WTC11 (cell line): Measurements from ENCODE around the gene MAMLD1. TPM values are rescaled to one million over a fixed set of nuclear protein-coding genes. Genes with fewer than 3 reads are reported as not detected.
A peak's percentile ranks its signal among the peaks of the same experiment; 100 is the strongest.

Experiments used
- ATAC-seq: fragments of 200-7000 bp; cut with Tn5 transposase; 2 replicates; pipeline ENCODE4 v1.10.0; 2021; ENCODE audit warnings: mild to moderate bottlenecking, moderate library complexity
- CTCF ChIA-PET: fragments of 300-600 bp; sonication (Branson Sonifier 250); formaldehyde crosslinking; loops from one replicate; lab custom pipeline; 2021; ENCODE audit warnings: antibody characterized with exemption; lab: Charles Lee
- POLR2A ChIA-PET: fragments of 350-600 bp; sonication (Branson Sonifier 250); formaldehyde crosslinking; loops from one replicate; lab custom pipeline; 2021; ENCODE audit warnings: antibody characterized with exemption; lab: Charles Lee
- DNase-seq: peaks from one replicate; pipeline ENCODE4 v3.0.0; 2021; ENCODE audit warnings: low spot score
- H3K27ac Mint-ChIP-seq: 2 replicates; pipeline ENCODE4 v1.8.0; 2021; ENCODE audit warnings: mixed read lengths
- H3K27me3 Mint-ChIP-seq: 2 replicates; pipeline ENCODE4 v1.8.0; 2021; ENCODE audit warnings: low read depth, mild to moderate bottlenecking, moderate library complexity, mixed read lengths
- H3K36me3 Mint-ChIP-seq: 2 replicates; pipeline ENCODE4 v1.8.0; 2021; ENCODE audit warnings: mixed read lengths
- H3K4me1 Mint-ChIP-seq: 2 replicates; pipeline ENCODE4 v1.8.0; 2022; ENCODE audit warnings: mixed read lengths
- H3K4me3 Mint-ChIP-seq: 2 replicates; pipeline ENCODE4 v1.8.0; 2021; ENCODE audit warnings: mild to moderate bottlenecking, moderate library complexity, mixed read lengths
- H3K9me3 Mint-ChIP-seq: 2 replicates; pipeline ENCODE4 v1.8.0; 2021; ENCODE audit warnings: mixed read lengths
- AR ChIP-seq: fragments of 250-450 bp; sonication (Bioruptor Pico); IDR thresholded peaks from 2 replicates; pipeline ENCODE4 v1.9.0; 2021; ENCODE audit warnings: mild to moderate bottlenecking
- FOXP4 ChIP-seq: sonication (generic); formaldehyde crosslinking; IDR thresholded peaks from 2 replicates; pipeline ENCODE4 v1.8.0; 2022; ENCODE audit warnings: mild to moderate bottlenecking, missing genetic modification reagents
- GABPB1 ChIP-seq: sonication (generic); formaldehyde crosslinking; IDR thresholded peaks from 2 replicates; pipeline ENCODE4 v1.8.1; 2023; ENCODE audit warnings: mild to moderate bottlenecking, missing genetic modification reagents
- JAZF1 ChIP-seq: fragments of 250-450 bp; sonication (Bioruptor Pico); IDR thresholded peaks from 2 replicates; pipeline ENCODE4 v1.9.0; 2021; ENCODE audit warnings: moderate library complexity, mild to moderate bottlenecking, inconsistent platforms
- JUN ChIP-seq: sonication (generic); formaldehyde crosslinking; IDR thresholded peaks from 2 replicates; pipeline ENCODE4 v1.8.0; 2023; ENCODE audit warnings: mild to moderate bottlenecking, missing genetic modification reagents
- MYBL2 ChIP-seq: sonication (generic); formaldehyde crosslinking; IDR thresholded peaks from 2 replicates; pipeline ENCODE4 v1.8.1; 2023; ENCODE audit warnings: mild to moderate bottlenecking, moderate library complexity, missing genetic modification reagents
- PRRX2 ChIP-seq: fragments of 250-450 bp; sonication (Bioruptor Pico); IDR thresholded peaks from 2 replicates; pipeline ENCODE4 v1.8.0; 2021; ENCODE audit warnings: mild to moderate bottlenecking
- SMAD3 ChIP-seq: sonication (generic); formaldehyde crosslinking; IDR thresholded peaks from 2 replicates; pipeline ENCODE4 v1.8.0; 2022; ENCODE audit warnings: missing genetic modification reagents, mild to moderate bottlenecking, borderline replicate concordance
- SP1 ChIP-seq: sonication (generic); formaldehyde crosslinking; conservative IDR thresholded peaks from 2 replicates; pipeline ENCODE4 v1.8.1; 2022; ENCODE audit warnings: missing genetic modification reagents
- TCF7 ChIP-seq: sonication (generic); formaldehyde crosslinking; IDR thresholded peaks from 2 replicates; pipeline ENCODE4 v1.8.0; 2022; ENCODE audit warnings: mild to moderate bottlenecking, low read depth, missing genetic modification reagents, moderate library complexity
- ZBTB43 ChIP-seq: sonication (generic); formaldehyde crosslinking; IDR thresholded peaks from 2 replicates; pipeline ENCODE4 v1.8.1; 2023; ENCODE audit warnings: mild to moderate bottlenecking, missing genetic modification reagents
- ZNF219 ChIP-seq: sonication (generic); formaldehyde crosslinking; IDR thresholded peaks from 2 replicates; pipeline ENCODE4 v1.8.0; 2023; ENCODE audit warnings: missing genetic modification reagents, mild to moderate bottlenecking, borderline replicate concordance
- ZNF671 ChIP-seq: fragments of 250-450 bp; sonication (Bioruptor Pico); IDR thresholded peaks from 2 replicates; pipeline ENCODE4 v1.8.0; 2021; ENCODE audit warnings: mild to moderate bottlenecking
- total RNA-seq: library from RNA; stranded (reverse); gene quantifications from 3 replicates; pipeline ENCODE4 v1.2.3, GENCODE V29; 2021
- TF ChIP-seq, protein P1 (sequence below): sonication (generic); formaldehyde crosslinking; IDR thresholded peaks from 2 replicates; pipeline ENCODE4 v1.8.1; 2023; ENCODE audit warnings: mild to moderate bottlenecking, missing genetic modification reagents, moderate library complexity
- TF ChIP-seq, protein P2 (sequence below): sonication (generic); formaldehyde crosslinking; conservative IDR thresholded peaks from 2 replicates; pipeline ENCODE4 v1.8.1; 2022; ENCODE audit warnings: mild to moderate bottlenecking, missing genetic modification reagents

Gene MAMLD1
- total RNA-seq, 1 experiment from 2014 or later: 0.35 TPM

GRCh38 chrX:150508451-150509367 lies 145.6 kb downstream of the MAMLD1 start:
- Mint-ChIP-seq H3K27ac (peak overlapping the region; percentile 70), H3K4me1 (peaks cover 66% of the 10 kb centered on the region), H3K27me3 (no peaks in the 10 kb centered on the region), H3K36me3 (no peaks in the 10 kb centered on the region), H3K4me3 (no peak overlapping the region), H3K9me3 (no peaks in the 10 kb centered on the region)
- peak; percentile 51 for ATAC-seq
- CTCF ChIA-PET: interaction anchor here (1.3 kb wide), 1 partner anchor 22 kb away, joined by 4 read pairs; no protein-coding TSS in a partner anchor
- POLR2A ChIA-PET: interaction anchor here (1.0 kb wide), 1 partner anchor 58 kb away, joined by 3 read pairs; no protein-coding TSS in a partner anchor
- DNase-seq: peak; percentile 41
- TF ChIP-seq ZNF671 (CRISPR knock-in tag) (no peak), TCF7 (CRISPR knock-in tag) (no peak), ZBTB43 (CRISPR knock-in tag) (no peak), JAZF1 (CRISPR knock-in tag) (no peak), PRRX2 (no peak), MYBL2 (no peak), JUN (CRISPR knock-in tag) (no peak)
- TF ChIP-seq, protein P1, sequence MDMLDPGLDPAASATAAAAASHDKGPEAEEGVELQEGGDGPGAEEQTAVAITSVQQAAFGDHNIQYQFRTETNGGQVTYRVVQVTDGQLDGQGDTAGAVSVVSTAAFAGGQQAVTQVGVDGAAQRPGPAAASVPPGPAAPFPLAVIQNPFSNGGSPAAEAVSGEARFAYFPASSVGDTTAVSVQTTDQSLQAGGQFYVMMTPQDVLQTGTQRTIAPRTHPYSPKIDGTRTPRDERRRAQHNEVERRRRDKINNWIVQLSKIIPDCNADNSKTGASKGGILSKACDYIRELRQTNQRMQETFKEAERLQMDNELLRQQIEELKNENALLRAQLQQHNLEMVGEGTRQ (CRISPR knock-in tag): peak; percentile 51

- ChIA-PET CTCF (no interaction called here), POLR2A (no interaction called here)
- no peak for ATAC-seq
- no peak for DNase-seq
- no peaks in the 10 kb centered on the region for H3K36me3 Mint-ChIP-seq
- no peak overlapping the region for H3K27ac Mint-ChIP-seq
- H3K4me1 Mint-ChIP-seq: peaks cover 64% of the 10 kb centered on the region
- TF ChIP-seq SMAD3: no peak
- TF ChIP-seq, protein P2, sequence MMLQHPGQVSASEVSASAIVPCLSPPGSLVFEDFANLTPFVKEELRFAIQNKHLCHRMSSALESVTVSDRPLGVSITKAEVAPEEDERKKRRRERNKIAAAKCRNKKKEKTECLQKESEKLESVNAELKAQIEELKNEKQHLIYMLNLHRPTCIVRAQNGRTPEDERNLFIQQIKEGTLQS (CRISPR knock-in tag): no peak
- no peak for TF ChIP-seq AR (CRISPR knock-in tag)
- no peak for TF ChIP-seq FOXP4 (CRISPR knock-in tag)
- TF ChIP-seq GABPB1 (CRISPR knock-in tag): no peak
- TF ChIP-seq ZNF219 (CRISPR knock-in tag): no peak
- no peak for TF ChIP-seq SP1 (CRISPR knock-in tag)
- no peak for TF ChIP-seq ZNF671 (CRISPR knock-in tag)
- no peaks in the 10 kb centered on the region for H3K9me3 Mint-ChIP-seq
- no peaks in the 10 kb centered on the region for H3K27me3 Mint-ChIP-seq
- H3K4me3 Mint-ChIP-seq: no peak overlapping the region
Measured at GRCh38 chrX:150509703-150510102, 146.6 kb downstream of the MAMLD1 start.
